Ovary (tissue), 9 donors: Measurements from ENCODE around the gene WDR91. TPM values are rescaled to one million over a fixed set of nuclear protein-coding genes. Genes with fewer than 3 reads are reported as not detected.

Experiments used
- DNase-seq, 5 donors: peaks; one replicate each; pipeline ENCODE4 v3.0.0-alpha.2; 2019 to 2020
- H3K27ac ChIP-seq, 2 donors: fragments of 200-600 bp; one replicate each; pipeline versions ENCODE4 v1.5.1 to v1.8.0; 2019 to 2022
- H3K27me3 ChIP-seq: fragments of 200-600 bp; one replicate; pipeline ENCODE4 v1.8.0; 2022
- H3K36me3 ChIP-seq: fragments of 200-600 bp; sonication (generic); one replicate; pipeline ENCODE4 v1.5.1; 2019
- H3K4me1 ChIP-seq: one replicate; pipeline ENCODE4 v1.8.1; 2013; ENCODE audit warnings: mild to moderate bottlenecking, moderate library complexity; ENCODE audit not compliant: insufficient read depth
- H3K4me3 ChIP-seq: fragments of 200-600 bp; sonication (generic); one replicate; pipeline ENCODE4 v1.5.1; 2017
- H3K9me3 ChIP-seq, 2 donors: fragments of 200-600 bp in 1 of 2; sonication (generic) in 1 of 2; one replicate each; pipeline versions ENCODE4 v1.5.1 to v1.8.1; 2013 to 2019; ENCODE audit warnings: mild to moderate bottlenecking in 1 of 2, moderate library complexity in 1 of 2
- EP300 ChIP-seq: sonication (generic); formaldehyde crosslinking; IDR thresholded peaks from one replicate; pipeline ENCODE4 v1.6.1; 2017; ENCODE audit warnings: antibody characterized with exemption
- POLR2A ChIP-seq: fragments of 450-650 bp; IDR thresholded peaks from one replicate; pipeline ENCODE4 v1.6.1; 2017; ENCODE audit warnings: antibody characterized with exemption, mild to moderate bottlenecking, moderate library complexity
- WGBS, 3 donors: extraction: QIAGEN DNeasy Blood & Tissue Kit in 1 of 3; methylation state at CpG; one replicate each; pipeline versions ENCODE4 v1.1.5 to v1.1.7; 2013 to 2017; 5-methylcytosine and 5-hydroxymethylcytosine counted together
- intact Hi-C, 4 donors: fragments of 100-400 bp; cut with DNase I; formaldehyde crosslinking; loops; one replicate each; pipeline versions ENCODE4 v1.11.0 to v1.15.1; 2022 to 2023
- polyA plus RNA-seq, 2 donors: library from polyadenylated mRNA; stranded (reverse); fragments of 200-250 nt in 1 of 2; fragments of 350-450 nt in 1 of 2; fragmentation: Illumina TruSeq in 1 of 2; extraction: RNeasy Lipid Tissue Mini Kit (QIAGEN cat#74804) in 1 of 2; gene quantifications; one replicate each; pipeline ENCODE4 v1.2.3, GENCODE V29; 2013 to 2014
- total RNA-seq, 7 donors: library from RNA; depleted of rRNA in 2 of 7; stranded (reverse); fragments of >200 nt in 2 of 7; fragmentation: NEBNext Ultra II Directional in 3 of 7; extraction: Animal tissue kit (Norgen Biotek cat#: 25700) in 3 of 7; gene quantifications; one replicate each; pipeline versions ENCODE4 v1.1.0 to v1.2.4, GENCODE V29; 2016 to 2023
- TF ChIP-seq, protein P1 (sequence below), 3 donors: fragments of 450-650 bp in 2 of 3; fragments of 200-600 bp in 1 of 3; IDR thresholded peaks; one replicate each; pipeline versions ENCODE4 v1.5.1 to v1.8.0; 2016 to 2022; ENCODE audit warnings: antibody characterized with exemption in 3 of 3, mild to moderate bottlenecking in 1 of 3
- donor health status: DM: no; HTN: no; CAD: no; lungs with moderate emphysema.
- donor health status: DM: no; HTN: no; CAD: no.
- donor health status: Bipolar disorder and iron deficiency.
- donor health status: DM: yes; HTN: yes; CAD: no.
- donor health status: DM: no; HTN: no; CAD: no.
- donor health status: DM: yes; HTN: yes; CAD: no.

WDR91 gene
- total and polyA plus RNA-seq, 9 donors: 12.6 to 56.3 (median 32.2) TPM

GRCh38 chr7:135257790-135258189 lies 46.5 kb upstream of the WDR91 start:
- no peak overlapping the region for H3K27ac ChIP-seq
- TF ChIP-seq, protein P1, sequence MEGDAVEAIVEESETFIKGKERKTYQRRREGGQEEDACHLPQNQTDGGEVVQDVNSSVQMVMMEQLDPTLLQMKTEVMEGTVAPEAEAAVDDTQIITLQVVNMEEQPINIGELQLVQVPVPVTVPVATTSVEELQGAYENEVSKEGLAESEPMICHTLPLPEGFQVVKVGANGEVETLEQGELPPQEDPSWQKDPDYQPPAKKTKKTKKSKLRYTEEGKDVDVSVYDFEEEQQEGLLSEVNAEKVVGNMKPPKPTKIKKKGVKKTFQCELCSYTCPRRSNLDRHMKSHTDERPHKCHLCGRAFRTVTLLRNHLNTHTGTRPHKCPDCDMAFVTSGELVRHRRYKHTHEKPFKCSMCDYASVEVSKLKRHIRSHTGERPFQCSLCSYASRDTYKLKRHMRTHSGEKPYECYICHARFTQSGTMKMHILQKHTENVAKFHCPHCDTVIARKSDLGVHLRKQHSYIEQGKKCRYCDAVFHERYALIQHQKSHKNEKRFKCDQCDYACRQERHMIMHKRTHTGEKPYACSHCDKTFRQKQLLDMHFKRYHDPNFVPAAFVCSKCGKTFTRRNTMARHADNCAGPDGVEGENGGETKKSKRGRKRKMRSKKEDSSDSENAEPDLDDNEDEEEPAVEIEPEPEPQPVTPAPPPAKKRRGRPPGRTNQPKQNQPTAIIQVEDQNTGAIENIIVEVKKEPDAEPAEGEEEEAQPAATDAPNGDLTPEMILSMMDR (IDR thresholded peaks at IDR 0.05): no peak
- TF ChIP-seq POLR2A (no peak), EP300 (no peak)
- WGBS, 3 donors: 66 to 87% (median 80%) methylated on average over 4 of the region's 4 CpGs
- intact Hi-C loops: no loop called here
- H3K9me3 ChIP-seq: no peaks in the 10 kb centered on the region
- H3K36me3 ChIP-seq: no peaks in the 10 kb centered on the region
- H3K27me3 ChIP-seq: no peaks in the 10 kb centered on the region
- no peak overlapping the region for H3K4me3 ChIP-seq
- DNase-seq: no peak
- H3K4me1 ChIP-seq: peaks cover 6% of the 10 kb centered on the region

DNA sequence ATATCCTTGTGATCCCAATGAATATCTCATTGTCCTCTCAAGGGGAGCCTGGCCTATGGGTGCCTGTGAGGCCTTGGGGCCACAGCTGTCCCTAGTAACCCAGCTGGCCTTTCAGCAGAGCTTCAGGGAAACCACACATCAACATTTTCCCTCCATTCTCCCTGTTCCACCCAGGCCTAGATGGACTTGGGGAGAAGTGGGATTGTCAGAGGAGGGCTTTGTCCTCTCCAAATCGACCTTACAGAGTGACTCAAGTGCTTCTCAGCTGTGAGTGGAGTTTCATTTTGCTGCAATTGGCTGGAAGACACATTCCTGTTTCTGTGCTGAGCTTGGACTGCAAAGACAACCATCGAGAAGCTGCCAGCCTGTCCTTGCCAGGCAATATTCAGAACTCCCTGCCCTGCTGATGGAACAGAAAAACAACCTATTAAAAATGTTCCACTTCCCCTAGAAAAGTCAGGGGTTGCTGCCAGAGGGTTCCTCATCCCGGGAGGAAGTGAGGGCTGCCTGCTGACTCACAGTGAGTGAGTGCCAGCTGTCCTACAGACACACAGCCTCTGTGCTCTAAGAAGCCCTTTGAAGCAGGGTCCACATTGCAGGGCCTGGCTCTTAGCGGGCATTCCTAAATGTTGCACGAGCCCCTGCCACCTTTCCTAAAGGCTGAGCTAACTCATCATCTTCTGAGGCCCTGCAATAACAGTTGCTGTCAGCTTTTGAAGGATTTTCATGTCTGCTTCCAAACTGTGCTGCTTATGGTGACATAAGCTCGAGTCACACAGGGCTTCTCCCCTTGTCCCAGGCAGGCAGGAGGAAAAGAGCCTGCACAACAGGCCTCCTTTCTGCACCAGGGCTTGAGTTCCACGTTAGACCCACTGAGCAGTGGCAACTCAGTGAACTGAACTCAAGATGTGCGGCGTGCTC lies 42.8 kb upstream of the WDR91 start:
- no peaks in the 10 kb centered on the region for H3K27me3 ChIP-seq
- TF ChIP-seq, protein P1 (IDR thresholded peaks at IDR 0.05): no peak
- no peaks in the 10 kb centered on the region for H3K9me3 ChIP-seq
- WGBS, 3 donors: 38 to 45% (median 38%) methylated on average over 9 of the region's 9 CpGs
- DNase-seq: peak in 4 of 5 donors; percentile 26 to 48 (median 36)
- H3K36me3 ChIP-seq: no peaks in the 10 kb centered on the region
- H3K4me1 ChIP-seq: peaks cover 6% of the 10 kb centered on the region
- no peak overlapping the region for H3K4me3 ChIP-seq
- H3K27ac ChIP-seq: peak overlapping the region; percentile 44 to 50
- intact Hi-C loops: loop anchor here in 1 of 4 donors (5.0 kb wide), 1 partner anchor 1248 kb away; no protein-coding TSS in a partner anchor

DNA sequence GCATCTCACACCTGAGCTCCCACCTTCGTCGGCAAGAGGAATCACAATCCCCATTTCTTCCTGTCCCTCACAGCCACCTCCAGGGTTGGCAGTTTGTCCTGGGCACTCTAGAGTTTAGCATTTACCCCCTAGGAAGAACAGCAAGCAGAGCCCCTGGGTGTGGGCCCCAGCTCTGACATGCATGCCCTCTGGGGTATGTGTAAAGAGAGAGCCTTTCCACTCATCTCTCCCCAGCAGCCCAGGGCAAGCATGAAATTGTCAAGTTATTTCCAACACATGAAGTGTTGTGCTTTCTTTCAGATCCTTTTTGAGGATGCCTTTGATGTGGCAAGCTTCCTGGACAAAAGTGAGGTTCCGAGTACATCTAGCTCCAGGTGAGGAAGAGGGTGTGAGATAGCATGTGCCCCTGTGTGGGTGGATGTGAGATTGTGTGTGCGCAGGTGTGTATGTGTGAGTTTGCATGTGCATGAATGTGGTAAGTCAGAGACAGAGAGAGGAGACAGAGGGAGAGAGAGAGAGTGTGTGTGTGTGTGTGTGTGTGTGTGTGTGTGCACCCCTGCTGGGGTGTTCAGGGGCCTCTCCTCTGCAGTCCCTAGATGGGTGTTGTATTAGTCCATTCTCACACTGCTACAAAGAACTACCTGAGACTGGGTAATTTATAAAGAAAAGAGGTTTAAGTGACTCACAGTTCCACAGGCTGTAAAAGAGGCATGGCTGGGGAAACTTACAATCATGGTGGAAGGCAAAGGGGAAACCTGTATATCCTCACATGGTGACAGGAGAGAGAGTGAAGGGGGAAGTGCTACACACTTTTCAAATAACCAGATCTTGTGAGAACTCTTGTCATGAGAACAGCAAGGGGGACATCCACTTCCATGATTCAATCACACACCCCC lies 40.4 kb upstream of the WDR91 start:
- DNase-seq: no peak
- 91 to 96% (median 94%) methylated on average over 4 of the region's 4 CpGs for WGBS, 3 donors
- peaks cover 6% of the 10 kb centered on the region for H3K4me1 ChIP-seq
- TF ChIP-seq EP300 (no peak), POLR2A (no peak)
- TF ChIP-seq, protein P1 (IDR thresholded peaks at IDR 0.05): no peak
- H3K27ac ChIP-seq: no peak overlapping the region
- H3K4me3 ChIP-seq: no peak overlapping the region
- intact Hi-C loops: loop anchor here in 1 of 4 donors (5.0 kb wide), 1 partner anchor 1251 kb away; no protein-coding TSS in a partner anchor
- no peaks in the 10 kb centered on the region for H3K9me3 ChIP-seq
- H3K27me3 ChIP-seq: no peaks in the 10 kb centered on the region
- no peaks in the 10 kb centered on the region for H3K36me3 ChIP-seq

DNA sequence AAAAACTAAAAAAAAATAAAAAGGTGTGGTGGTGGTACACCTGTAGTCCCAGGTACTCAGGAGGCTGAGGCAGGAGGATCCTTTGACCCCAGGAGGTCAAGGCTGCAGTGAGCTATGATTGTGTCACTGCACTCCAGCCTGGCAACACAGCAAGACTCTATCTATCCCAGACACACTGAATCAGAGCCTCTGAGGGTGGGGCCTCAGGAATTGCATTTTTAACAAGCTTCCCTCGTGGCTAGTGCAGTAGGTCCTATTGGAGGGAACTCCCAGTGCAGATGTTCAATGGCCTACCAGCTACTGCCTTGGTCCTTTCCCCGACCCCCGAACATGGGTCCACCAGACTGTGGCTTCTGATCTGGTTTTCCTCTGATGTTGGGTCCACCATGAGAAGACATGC lies 37.2 kb upstream of the WDR91 start:
- 84 to 87% (median 84%) methylated on average over 3 of the region's 3 CpGs for WGBS, 3 donors
- Histone ChIP-seq H3K4me1 (no peaks in the 10 kb centered on the region), H3K27ac (no peak overlapping the region), H3K9me3 (no peaks in the 10 kb centered on the region), H3K4me3 (no peak overlapping the region), H3K27me3 (no peaks in the 10 kb centered on the region), H3K36me3 (no peaks in the 10 kb centered on the region)
- TF ChIP-seq EP300: no peak
- TF ChIP-seq, protein P1 (IDR thresholded peaks at IDR 0.05): no peak
- intact Hi-C loops: no loop called here
- no peak for DNase-seq
